Peyer's patch (tissue), 4 donors: ENCODE measurements around the gene UBAP2. TPM values are rescaled to one million over a fixed set of nuclear protein-coding genes. Genes with fewer than 3 reads are reported as not detected.

Experiments used
- DNase-seq, 3 donors: peaks; one replicate each; pipeline ENCODE4 v3.0.0-alpha.2; 2017 to 2019
- H3K27ac ChIP-seq, 4 donors: fragments of 200-600 bp; sonication (generic); one replicate each; pipeline ENCODE4 v1.5.1; 2016 to 2019
- H3K27me3 ChIP-seq, 2 donors: fragments of 200-600 bp; sonication (generic); one replicate each; pipeline ENCODE4 v1.5.1; 2019
- H3K36me3 ChIP-seq, 3 donors: fragments of 200-600 bp; sonication (generic); one replicate each; pipeline ENCODE4 v1.5.1; 2016 to 2019
- H3K4me1 ChIP-seq, 4 donors: fragments of 200-600 bp; sonication (generic); one replicate each; pipeline ENCODE4 v1.5.1; 2016 to 2019
- H3K4me3 ChIP-seq, 4 donors: fragments of 200-600 bp; sonication (generic); 1 replicate in 3 of 4; 2 replicates in 1 of 4; pipeline ENCODE4 v1.5.1; 2016 to 2019; ENCODE audit warnings: mild to moderate bottlenecking in 1 of 4
- H3K9me3 ChIP-seq, 4 donors: fragments of 200-600 bp; sonication (generic); one replicate each; pipeline ENCODE4 v1.5.1; 2016 to 2019; ENCODE audit warnings: mild to moderate bottlenecking in 1 of 4
- POLR2A ChIP-seq, 2 donors: fragments of 450-650 bp; IDR thresholded peaks; one replicate each; pipeline ENCODE4 v1.5.1; 2017; ENCODE audit warnings: antibody characterized with exemption in 2 of 2, mild to moderate bottlenecking in 2 of 2, moderate library complexity in 2 of 2
- total RNA-seq, 4 donors: library from RNA; depleted of rRNA; stranded (reverse); fragments of >200 nt; gene quantifications; one replicate each; pipeline ENCODE4 v1.1.0, GENCODE V29; 2016
- TF ChIP-seq, protein P1 (sequence below), 6 experiments: fragments of 450-650 bp in 4 of 6; fragments of 200-600 bp in 2 of 6; sonication (generic) in 1 of 6; IDR thresholded peaks; one replicate each; pipeline ENCODE4 v1.5.1; 2017 to 2019; ENCODE audit warnings: antibody characterized with exemption in 6 of 6, mild to moderate bottlenecking in 3 of 6, moderate library complexity in 1 of 6

The UBAP2 gene
- total RNA-seq, 4 donors from 2014 or later: 13.1 to 41.3 (median 25.2) TPM

DNA sequence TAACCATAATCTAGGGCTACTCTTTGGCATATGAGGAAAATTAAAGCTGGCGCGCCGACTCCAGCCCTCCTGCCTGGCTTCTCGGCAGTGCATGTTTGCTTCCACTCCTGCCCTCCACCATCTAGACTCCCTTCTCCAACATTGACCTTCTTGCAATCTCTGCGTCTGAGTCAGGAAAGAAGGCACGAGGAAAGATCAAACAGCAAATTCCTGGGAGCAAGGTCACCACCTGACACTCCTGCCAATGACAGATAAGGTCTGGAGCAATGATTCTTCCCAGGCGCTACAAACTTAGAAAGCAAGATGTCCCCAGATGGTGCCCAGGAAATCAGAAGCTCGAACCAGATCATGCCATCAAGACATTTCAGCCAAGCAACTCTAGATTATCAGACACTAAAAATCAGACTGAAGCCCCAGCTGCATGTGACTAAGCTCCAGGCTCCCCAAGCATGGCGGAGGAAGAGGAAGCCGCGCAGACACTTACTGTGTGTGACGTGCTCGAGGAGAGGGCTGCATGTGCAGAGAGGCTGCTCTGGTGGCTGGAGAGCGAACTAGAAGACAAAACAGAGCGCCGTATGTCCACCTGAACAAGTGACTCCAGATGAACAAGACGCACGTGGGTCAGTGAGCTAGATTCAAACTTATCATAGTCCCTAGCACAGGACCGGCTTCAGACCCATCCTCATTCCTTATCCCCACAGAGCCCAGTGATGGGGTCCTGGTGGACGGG is 116.4 kb downstream of the UBAP2 start:
- Histone ChIP-seq H3K9me3 (no peaks in the 10 kb centered on the region), H3K4me1 (no peaks in the 10 kb centered on the region), H3K27me3 (no peaks in the 10 kb centered on the region), H3K36me3 (peaks cover 0 to 73% (median 0%) of the 10 kb centered on the region in 3 donors), H3K4me3 (no peak overlapping the region), H3K27ac (no peak overlapping the region)
- TF ChIP-seq, protein P1, sequence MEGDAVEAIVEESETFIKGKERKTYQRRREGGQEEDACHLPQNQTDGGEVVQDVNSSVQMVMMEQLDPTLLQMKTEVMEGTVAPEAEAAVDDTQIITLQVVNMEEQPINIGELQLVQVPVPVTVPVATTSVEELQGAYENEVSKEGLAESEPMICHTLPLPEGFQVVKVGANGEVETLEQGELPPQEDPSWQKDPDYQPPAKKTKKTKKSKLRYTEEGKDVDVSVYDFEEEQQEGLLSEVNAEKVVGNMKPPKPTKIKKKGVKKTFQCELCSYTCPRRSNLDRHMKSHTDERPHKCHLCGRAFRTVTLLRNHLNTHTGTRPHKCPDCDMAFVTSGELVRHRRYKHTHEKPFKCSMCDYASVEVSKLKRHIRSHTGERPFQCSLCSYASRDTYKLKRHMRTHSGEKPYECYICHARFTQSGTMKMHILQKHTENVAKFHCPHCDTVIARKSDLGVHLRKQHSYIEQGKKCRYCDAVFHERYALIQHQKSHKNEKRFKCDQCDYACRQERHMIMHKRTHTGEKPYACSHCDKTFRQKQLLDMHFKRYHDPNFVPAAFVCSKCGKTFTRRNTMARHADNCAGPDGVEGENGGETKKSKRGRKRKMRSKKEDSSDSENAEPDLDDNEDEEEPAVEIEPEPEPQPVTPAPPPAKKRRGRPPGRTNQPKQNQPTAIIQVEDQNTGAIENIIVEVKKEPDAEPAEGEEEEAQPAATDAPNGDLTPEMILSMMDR (IDR thresholded peaks at IDR 0.05): no peak
- TF ChIP-seq POLR2A (IDR thresholded peaks at IDR 0.05): no peak
- DNase-seq: no peak

DNA sequence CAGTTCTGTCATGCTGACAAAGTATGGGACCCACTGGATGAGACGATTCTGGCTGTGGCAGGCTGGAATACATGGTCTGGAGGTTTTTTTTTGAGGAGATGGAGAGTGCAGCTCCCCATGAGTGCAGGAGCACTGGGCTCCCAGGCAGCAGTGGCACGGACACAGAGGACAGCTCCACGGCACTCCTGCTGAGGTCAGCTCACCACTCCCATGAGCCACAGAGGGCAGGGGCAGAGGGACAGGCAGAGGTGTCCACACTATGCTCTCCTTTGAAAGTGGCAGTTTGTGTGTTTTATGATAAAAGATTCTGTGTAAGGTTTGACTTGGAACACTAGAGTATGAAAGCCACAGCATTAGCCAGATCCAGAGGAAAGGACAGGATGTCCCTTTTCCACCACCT is 117.4 kb downstream of the UBAP2 start:
- no peaks in the 10 kb centered on the region for H3K9me3 ChIP-seq
- no peak overlapping the region for H3K4me3 ChIP-seq
- H3K27me3 ChIP-seq: no peaks in the 10 kb centered on the region
- no peak overlapping the region for H3K27ac ChIP-seq
- H3K4me1 ChIP-seq: no peaks in the 10 kb centered on the region
- H3K36me3 ChIP-seq: peaks cover 0 to 82% (median 0%) of the 10 kb centered on the region in 3 donors
- no peak for DNase-seq
- no peak for TF ChIP-seq POLR2A (IDR thresholded peaks at IDR 0.05)
- TF ChIP-seq, protein P1 (IDR thresholded peaks at IDR 0.05): no peak

DNA sequence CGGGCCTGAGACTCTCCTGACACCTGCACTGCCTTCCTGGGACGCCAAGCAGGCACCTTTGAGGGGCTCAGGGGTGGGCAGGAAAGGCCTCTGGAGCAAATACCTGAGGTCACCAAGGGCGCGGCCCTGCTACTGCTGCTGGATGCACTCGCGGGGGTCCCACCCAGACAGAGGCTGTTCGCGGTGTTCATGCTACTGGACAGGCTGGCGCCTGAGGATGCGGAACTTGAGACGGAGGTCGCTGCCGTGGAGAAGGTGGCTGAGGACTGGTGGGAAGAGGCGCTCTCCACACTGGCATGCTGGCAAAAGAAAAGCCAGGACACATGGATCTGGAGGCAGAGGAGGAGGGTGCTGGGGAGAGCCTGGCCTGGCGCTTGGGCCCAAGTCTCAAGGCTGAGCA is 121.0 kb downstream of the UBAP2 start:
- H3K36me3 ChIP-seq: peaks cover 0 to 83% (median 0%) of the 10 kb centered on the region in 3 donors
- H3K27me3 ChIP-seq: no peaks in the 10 kb centered on the region
- no peaks in the 10 kb centered on the region for H3K4me1 ChIP-seq
- H3K4me3 ChIP-seq: no peak overlapping the region
- TF ChIP-seq POLR2A (IDR thresholded peaks at IDR 0.05): no peak
- TF ChIP-seq, protein P1 (IDR thresholded peaks at IDR 0.05): no peak
- no peaks in the 10 kb centered on the region for H3K9me3 ChIP-seq
- DNase-seq: no peak
- H3K27ac ChIP-seq: no peak overlapping the region

DNA sequence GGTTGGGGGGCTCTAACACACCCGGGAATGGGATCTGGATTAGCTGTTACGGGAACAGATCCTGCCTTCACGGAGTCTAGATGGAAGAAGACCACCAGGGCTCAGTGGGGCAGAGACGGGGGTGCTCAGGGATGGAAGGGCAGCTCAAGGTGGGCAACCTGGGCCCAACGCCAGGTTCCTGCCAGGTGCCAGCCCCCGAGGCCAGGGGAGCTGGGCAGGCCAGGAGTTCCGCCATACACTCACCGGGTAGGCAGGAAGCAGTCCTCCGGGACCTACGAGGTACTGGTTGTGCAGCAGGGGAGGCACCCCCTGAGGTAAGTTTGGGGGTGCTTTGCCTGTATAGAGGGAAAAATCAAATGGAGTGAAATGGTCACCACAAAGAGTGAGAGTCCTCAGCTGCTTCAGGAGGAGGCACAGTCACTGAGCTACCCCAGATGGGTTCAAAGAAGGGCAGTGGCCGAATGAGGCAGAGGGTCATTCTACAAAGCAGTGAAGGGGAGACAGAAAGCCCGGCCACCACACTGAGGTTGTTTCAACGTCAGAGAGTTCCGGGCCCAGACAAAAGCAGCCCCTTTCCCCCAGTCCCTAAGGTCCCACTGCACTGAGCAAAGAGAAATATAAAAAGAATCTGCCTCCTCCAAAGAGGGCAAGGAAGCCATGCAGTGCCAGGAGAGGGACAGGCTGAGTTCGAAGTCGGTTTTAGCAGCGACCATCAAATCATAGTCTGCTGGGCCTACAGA is 121.8 kb downstream of the UBAP2 start:
- Histone ChIP-seq H3K4me1 (no peaks in the 10 kb centered on the region), H3K36me3 (peaks cover 0 to 83% (median 0%) of the 10 kb centered on the region in 3 donors), H3K4me3 (no peak overlapping the region), H3K27me3 (no peaks in the 10 kb centered on the region), H3K9me3 (no peaks in the 10 kb centered on the region), H3K27ac (no peak overlapping the region)
- no peak for DNase-seq
- TF ChIP-seq POLR2A (IDR thresholded peaks at IDR 0.05): no peak
- TF ChIP-seq, protein P1 (IDR thresholded peaks at IDR 0.05): no peak

DNA sequence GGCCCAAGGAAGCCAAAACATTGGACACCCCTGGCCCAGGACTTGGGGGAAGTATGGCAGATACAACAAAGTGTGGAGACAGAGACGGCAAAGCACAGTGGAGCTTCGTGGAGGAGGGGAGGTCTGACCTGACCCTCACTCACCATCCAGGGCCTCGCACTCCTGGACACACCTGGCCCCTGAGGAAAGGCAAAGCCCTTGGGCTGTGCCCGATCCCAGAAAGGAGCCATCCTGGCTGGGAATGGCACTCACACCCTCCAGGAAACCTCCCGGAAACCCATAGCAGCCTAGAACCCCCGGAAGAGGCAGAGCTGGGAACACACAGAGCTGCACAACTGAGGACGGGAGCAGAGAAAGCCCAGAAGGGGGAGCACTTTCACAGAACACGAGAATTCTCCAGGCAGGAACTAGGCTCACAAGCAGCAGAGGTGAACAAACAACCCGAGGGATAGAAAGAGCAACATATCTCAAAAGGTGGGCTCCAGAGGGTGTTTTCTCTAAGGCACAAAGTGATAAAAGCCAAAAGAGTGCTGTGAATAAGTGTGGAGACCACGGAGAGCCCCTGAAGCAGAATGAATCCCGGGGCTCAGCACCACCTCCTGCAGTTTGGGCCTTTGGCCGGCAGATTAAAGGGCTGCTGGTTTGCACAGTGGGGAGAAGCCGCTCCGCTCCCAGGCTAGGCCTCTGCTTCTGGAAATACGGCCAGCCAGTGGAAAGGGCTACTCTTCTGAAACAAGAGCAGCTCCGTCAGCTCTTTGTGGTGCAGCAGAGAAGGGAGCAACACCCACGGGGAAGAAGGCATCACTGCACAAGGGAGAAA is 123.5 kb downstream of the UBAP2 start:
- no peaks in the 10 kb centered on the region for H3K9me3 ChIP-seq
- peaks cover 0 to 83% (median 0%) of the 10 kb centered on the region in 3 donors for H3K36me3 ChIP-seq
- TF ChIP-seq POLR2A (IDR thresholded peaks at IDR 0.05): no peak
- TF ChIP-seq, protein P1 (IDR thresholded peaks at IDR 0.05): peak in 4 of 6 experiments; percentile 44 to 54 (median 52)
- no peaks in the 10 kb centered on the region for H3K4me1 ChIP-seq
- DNase-seq: no peak
- H3K27ac ChIP-seq: no peak overlapping the region
- no peaks in the 10 kb centered on the region for H3K27me3 ChIP-seq
- H3K4me3 ChIP-seq: no peak overlapping the region
